ENCODE data around the gene CHRNB2.
A peak's percentile ranks its signal among the peaks of the same experiment; 100 is the strongest.

CHRNB2 gene

GRCh38 chr1:154559466-154560044 is 8.0 kb upstream of the CHRNB2 start:
- peak; percentile 95 for TF ChIP-seq CTCF (conservative IDR thresholded peaks at IDR 0.05; ENCODE audit: low read length)
- peak overlapping the region; percentile 76 for H3K4me3 ChIP-seq (ENCODE audit: low read length)
- peak; percentile 90 for DNase-seq (ENCODE audit: low read depth)

GRCh38 chr1:154565876-154566275 is 1.7 kb upstream of the CHRNB2 start:
- H3K4me3 ChIP-seq (ENCODE audit: low read length), result no peak overlapping the region
- no peak for DNase-seq (ENCODE audit: low read depth)
- no peak for TF ChIP-seq CTCF (conservative IDR thresholded peaks at IDR 0.05; ENCODE audit: low read length)

- no peak overlapping the region; the same call in 1 of the 2 replicates for H3K4me3 ChIP-seq (ENCODE audit: low read length)
- no peak for TF ChIP-seq CTCF (conservative IDR thresholded peaks at IDR 0.05; ENCODE audit: low read length)
- no peak for DNase-seq (ENCODE audit: low read depth)
Measured at GRCh38 chr1:154568157-154568815, 708 bp downstream of the CHRNB2 start.

GRCh38 chr1:154571244-154571963 is 3.8 kb downstream of the CHRNB2 start:
- TF ChIP-seq CTCF (conservative IDR thresholded peaks at IDR 0.05; ENCODE audit: low read length), result no peak
- no peak for DNase-seq (ENCODE audit: low read depth)
- H3K4me3 ChIP-seq (ENCODE audit: low read length), result no peak overlapping the region

GRCh38 chr1:154571964-154572288 is 4.3 kb downstream of the CHRNB2 start:
- H3K4me3 ChIP-seq (ENCODE audit: low read length), result no peak overlapping the region
- no peak for DNase-seq (ENCODE audit: low read depth)
- TF ChIP-seq CTCF (conservative IDR thresholded peaks at IDR 0.05; ENCODE audit: low read length), result no peak

- DNase-seq (ENCODE audit: low read depth), result no peak
- TF ChIP-seq CTCF (conservative IDR thresholded peaks at IDR 0.05; ENCODE audit: low read length), result no peak
- H3K4me3 ChIP-seq (ENCODE audit: low read length), result no peak overlapping the region
Measured at GRCh38 chr1:154572468-154573167, 5.0 kb downstream of the CHRNB2 start.
